ENCODE data around the gene FXR1. TPM values are rescaled to one million over a fixed set of nuclear protein-coding genes. Genes with fewer than 3 reads are reported as not detected.

FXR1 gene
- total RNA-seq (2016; rRNA removed; fragmentation: Illumina TruSeq; extraction: Trizol), result 132 and 205 TPM in 2 replicates
- total RNA-seq (2016; cell fraction: cytosol; rRNA removed; fragmentation: Illumina TruSeq; extraction: Trizol; ENCODE audit: low read depth), result 37.1 and 44.6 TPM in 2 replicates
- 135 and 198 TPM in 2 replicates for total RNA-seq (2016; cell fraction: insoluble cytoplasmic fraction; rRNA removed; fragmentation: Illumina TruSeq; extraction: Trizol)
- 87.8 and 120 TPM in 2 replicates for total RNA-seq (2016; cell fraction: membrane; rRNA removed; fragmentation: Illumina TruSeq; extraction: Trizol)
- total RNA-seq (2016; cell fraction: nucleus; rRNA removed; fragmentation: Illumina TruSeq; extraction: Trizol), result 128 and 139 TPM in 2 replicates
- 86.5 and 104 TPM in 2 replicates for polyA plus RNA-seq (2011; rRNA removed)
- polyA plus RNA-seq (2011; cell fraction: cytosol; rRNA removed), result 82.8 and 98.2 TPM in 2 replicates
- 47.1 and 61.6 TPM in 2 replicates for polyA plus RNA-seq (2011; cell fraction: nucleus; rRNA removed)
- polyA plus RNA-seq (2012), result 119 and 140 TPM in 2 replicates
- polyA plus RNA-seq (2016; cell fraction: cytosol; fragmentation: Illumina TruSeq; extraction: Trizol; ENCODE audit: low read depth), result 22.4 and 28.0 TPM in 2 replicates
- 179 and 182 TPM in 2 replicates for polyA plus RNA-seq (2016; cell fraction: insoluble cytoplasmic fraction; fragmentation: Illumina TruSeq; extraction: Trizol; ENCODE audit: low read depth)
- 62.8 and 82.1 TPM in 2 replicates for polyA plus RNA-seq (2016; cell fraction: membrane; fragmentation: Illumina TruSeq; extraction: Trizol; ENCODE audit: low read depth)
- polyA plus RNA-seq (2016; cell fraction: nucleus; fragmentation: Illumina TruSeq; extraction: Trizol; ENCODE audit: insufficient read depth, low read depth), result 103 and 104 TPM in 2 replicates
- 75.9 and 134 TPM in 2 replicates for polyA minus RNA-seq (2011; rRNA and poly(A)+ RNA removed; ENCODE audit: low replicate concordance)
- polyA minus RNA-seq (2011; cell fraction: cytosol; rRNA and poly(A)+ RNA removed), result 87.1 and 98.8 TPM in 2 replicates
- polyA minus RNA-seq (2011; cell fraction: nucleus; rRNA and poly(A)+ RNA removed), result 248 and 258 TPM in 2 replicates
- percentile 94 among the genes with signal in this experiment for Bru-seq, nascent RNA
- percentile 93 among the genes with signal in this experiment for BruChase-seq, experiment 1, labeled RNA remaining after a 6-hour chase
- BruChase-seq, experiment 2, labeled RNA remaining after a 2-hour chase, result percentile 93 among the genes with signal in this experiment
- long read RNA-seq, experiment 1, full-length matches to known transcripts, result 47 of 63 reads
- long read RNA-seq, experiment 1, partial matches to known transcripts, result 9 of 63 reads
- long read RNA-seq, experiment 1, other reads (novel, unspliced or antisense), result 7 of 63 reads
- long read RNA-seq, experiment 2, full-length matches to known transcripts, result 54 of 177 reads
- long read RNA-seq, experiment 2, partial matches to known transcripts, result 64 of 177 reads
- long read RNA-seq, experiment 2, other reads (novel, unspliced or antisense), result 59 of 177 reads

- Histone ChIP-seq H3K4me2 (ENCODE audit: low read depth, low read length) (peak within 1 kb of the TSS; percentile 92), H3K27ac (ENCODE audit: extremely low read length, insufficient read depth, low read length) (peak within 1 kb of the TSS; percentile 98), H3K4me3 (replicated peaks in 1 of 3; ENCODE audit: insufficient read depth in 1 of 3, low read depth in 2 of 3, low read length in 3 of 3) (peak within 1 kb of the TSS; percentile 99 to 100 (median 99)), H3K79me2 (ENCODE audit: insufficient read depth, low read length) (peaks cover 51% of the 10 kb centered on the region), H3K9ac (ENCODE audit: insufficient read depth, low read depth, low read length) (peak within 1 kb of the TSS; percentile 100), H3K9me3 (ENCODE audit: low read length) (no peaks in the 10 kb centered on the region), H3K27me3 (ENCODE audit: control insufficient read depth in 1 of 2, insufficient read depth in 2 of 2, low read length in 2 of 2) (no peaks in the 10 kb centered on the region; a peak in 1 of 5 replicates), H3K4me1 (ENCODE audit: insufficient read depth, low read length) (peaks cover 43% of the 10 kb centered on the region), H3K36me3 (replicated peaks in 1 of 2; ENCODE audit: control insufficient read depth in 1 of 2, insufficient read depth in 2 of 2, low read length in 2 of 2) (peaks cover 2 to 5% of the 10 kb centered on the region in 2 experiments; a peak in 2 of 5 replicates), H4K20me1 (ENCODE audit: insufficient read depth, low read length) (peaks cover 46% of the 10 kb centered on the region), H2AFZ (ENCODE audit: low read length) (peak within 1 kb of the TSS; percentile 90)
- in situ Hi-C loops (cut with HindIII; ENCODE audit: extremely low pct_ligation_motif_present, low pct_unique_long_range_greater_than_20kb), result no loop called here
- ATAC-seq (peak; percentile 99), FAIRE-seq (peak; percentile 42), DNase-seq (ENCODE audit: low spot score) (peak; percentile 84)
- ChIA-PET CTCF (ENCODE audit: low intra/inter-chr PET ratio, low total read pairs) (no interaction called here), POLR2A (interaction anchor here (0.6 to 2.4 kb wide), 9 partner anchors 13 to 1308 kb away, joined by 3 to 20 read pairs (median 4); partner anchors contain the start of genes CCDC39, DNAJC19, MRPL47 and NDUFB5)
- no TSS peak for BruUV-seq (replicated peaks)
- 2% methylated on average over 20 of the region's 68 CpGs for WGBS (ENCODE audit: low lambda C conversion rate)
- intact Hi-C loops (cut with micrococcal nuclease; ENCODE audit: unreplicated experiment), result loop anchor here (1.0 to 5.0 kb wide), 3 partner anchors 44 to 310 kb away; partner anchors contain the start of genes DNAJC19 and TTC14
- TF ChIP-seq ZNF441 (CRISPR knock-in tag; IDR thresholded peaks at IDR 0.05; ENCODE audit: borderline replicate concordance) (no peak), CCDC6 (CRISPR knock-in tag; IDR thresholded peaks at IDR 0.05) (peak; percentile 25; the same call in 1 of the 2 replicates), HCFC1 (IDR thresholded peaks at IDR 0.05; ENCODE audit: low read depth, low read length) (peak; percentile 13; the same call in 1 of the 2 replicates), SAFB2 (CRISPR knock-in tag; IDR thresholded peaks at IDR 0.05; ENCODE audit: borderline replicate concordance, low read depth) (no peak), ARID4A (CRISPR knock-in tag; IDR thresholded peaks at IDR 0.05; ENCODE audit: borderline replicate concordance) (peak; percentile 79), ZBTB42 (CRISPR knock-in tag; IDR thresholded peaks at IDR 0.05) (0 out of 2 replicates have a peak, but pooled peaks have one; percentile 44)
- TF ChIP-seq, protein P1, sequence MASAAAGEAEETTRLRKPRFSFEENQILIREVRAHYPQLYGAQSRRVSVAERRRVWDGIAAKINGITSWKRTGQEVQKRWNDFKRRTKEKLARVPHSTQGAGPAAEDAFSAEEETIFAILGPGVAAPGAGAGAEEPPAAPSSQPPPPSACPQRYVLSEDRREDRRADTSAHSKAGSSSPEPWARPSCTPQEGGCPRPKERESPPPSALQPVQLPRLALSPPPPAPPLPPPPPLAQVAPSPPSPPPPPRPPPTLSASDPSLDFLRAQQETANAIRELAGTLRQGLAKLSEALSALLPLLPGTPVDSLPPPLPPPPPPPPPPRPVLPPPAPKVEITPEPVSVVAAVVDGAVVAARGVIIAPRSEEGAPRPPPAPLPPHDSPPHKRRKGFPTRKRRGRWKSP (CRISPR knock-in tag; IDR thresholded peaks at IDR 0.05), result peak; percentile 35; the same call in 1 of the 2 replicates
Observed at GRCh38 chr3:180912304-180913296, at the start of gene FXR1. Gene FXR1, plus strand, starts transcription at chr3:180912670. Its CDS starts 16 bp downstream, at chr3:180912686.
